Gastroesophageal sphincter (tissue), 3 donors: ENCODE results near the gene CPAMD8.

Experiments
- EP300 ChIP-seq: sonication (generic); formaldehyde crosslinking; IDR thresholded peaks from one replicate; pipeline ENCODE4 v1.6.1; 2017; ENCODE audit warnings: antibody characterized with exemption, mild to moderate bottlenecking
- POLR2AphosphoS5 ChIP-seq: sonication (generic); formaldehyde crosslinking; IDR thresholded peaks from one replicate; pipeline ENCODE4 v1.6.1; 2017; ENCODE audit warnings: antibody characterized with exemption
- TF ChIP-seq, protein P1 (sequence below), 4 experiments: fragments of 200-600 bp in 2 of 4; fragments of 450-650 bp in 2 of 4; sonication (generic) in 1 of 4; IDR thresholded peaks; one replicate each; pipeline ENCODE4 v1.5.1; 2017 to 2019; ENCODE audit warnings: antibody characterized with exemption in 4 of 4, mild to moderate bottlenecking in 2 of 4, moderate library complexity in 2 of 4

DNA sequence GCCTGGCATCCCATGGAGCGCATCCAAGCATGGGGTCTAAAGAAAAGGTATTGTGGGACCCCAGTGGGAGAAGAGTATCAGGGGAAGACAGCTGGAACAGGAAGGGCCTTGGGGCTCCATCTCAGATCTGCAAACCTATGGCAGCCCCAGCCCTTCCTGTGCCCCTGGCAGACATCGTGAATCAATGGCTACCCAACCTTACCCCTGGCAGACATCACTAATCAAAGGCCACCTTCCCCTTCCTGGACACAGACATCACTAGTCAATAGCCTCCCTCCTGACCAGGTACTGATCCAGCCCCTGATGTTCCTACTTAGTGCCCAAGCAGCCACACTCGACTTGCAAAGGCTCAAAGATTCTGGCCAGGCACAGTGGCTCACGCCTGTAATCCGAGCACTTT is 122.0 kb downstream of the CPAMD8 start:
- TF ChIP-seq, protein P1, sequence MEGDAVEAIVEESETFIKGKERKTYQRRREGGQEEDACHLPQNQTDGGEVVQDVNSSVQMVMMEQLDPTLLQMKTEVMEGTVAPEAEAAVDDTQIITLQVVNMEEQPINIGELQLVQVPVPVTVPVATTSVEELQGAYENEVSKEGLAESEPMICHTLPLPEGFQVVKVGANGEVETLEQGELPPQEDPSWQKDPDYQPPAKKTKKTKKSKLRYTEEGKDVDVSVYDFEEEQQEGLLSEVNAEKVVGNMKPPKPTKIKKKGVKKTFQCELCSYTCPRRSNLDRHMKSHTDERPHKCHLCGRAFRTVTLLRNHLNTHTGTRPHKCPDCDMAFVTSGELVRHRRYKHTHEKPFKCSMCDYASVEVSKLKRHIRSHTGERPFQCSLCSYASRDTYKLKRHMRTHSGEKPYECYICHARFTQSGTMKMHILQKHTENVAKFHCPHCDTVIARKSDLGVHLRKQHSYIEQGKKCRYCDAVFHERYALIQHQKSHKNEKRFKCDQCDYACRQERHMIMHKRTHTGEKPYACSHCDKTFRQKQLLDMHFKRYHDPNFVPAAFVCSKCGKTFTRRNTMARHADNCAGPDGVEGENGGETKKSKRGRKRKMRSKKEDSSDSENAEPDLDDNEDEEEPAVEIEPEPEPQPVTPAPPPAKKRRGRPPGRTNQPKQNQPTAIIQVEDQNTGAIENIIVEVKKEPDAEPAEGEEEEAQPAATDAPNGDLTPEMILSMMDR (IDR thresholded peaks at IDR 0.05) = no peak
- no peak for TF ChIP-seq POLR2AphosphoS5
- TF ChIP-seq EP300 = no peak
